ENCODE data around the gene PTPRT.

GRCh38 chr20:43119720-43120119, 70.0 kb downstream of the PTPRT start:
- TF ChIP-seq POLR2AphosphoS5 (IDR thresholded peaks at IDR 0.05; ENCODE audit: low read depth, low read length) (no peak), CTCF (IDR thresholded peaks at IDR 0.05) (no peak), REST (IDR thresholded peaks at IDR 0.05; ENCODE audit: insufficient read depth in 1 of 2, low read depth in 2 of 2, low read length in 1 of 2) (no peak), TCF7L2 (IDR thresholded peaks at IDR 0.05; ENCODE audit: low read depth, low read length) (no peak)

Measured in Panc1 (cell line).